Astrocyte of the cerebellum (primary cell): ENCODE measurements around the gene PIR.

Source experiments
- DNase-seq: peaks from one replicate; pipeline ENCODE4 v3.0.0-alpha.2; 2011; ENCODE audit warnings: low read depth
- H3K4me3 ChIP-seq: 2 replicates; pipeline ENCODE4 v1.5.1; 2011; ENCODE audit warnings: mild to moderate bottlenecking, low read depth, low read length, moderate library complexity
- CTCF ChIP-seq: IDR thresholded peaks from 2 replicates; pipeline ENCODE4 v1.5.1; 2012; ENCODE audit warnings: low read length, low read depth, moderate library complexity, mild to moderate bottlenecking; ENCODE audit errors: missing control alignments
- in situ Hi-C: cut with HindIII; loops from 2 replicates; pipeline ENCODE4 v1.10.0; 2017; ENCODE audit warnings: low sequenced_read_pairs

Gene PIR

DNA sequence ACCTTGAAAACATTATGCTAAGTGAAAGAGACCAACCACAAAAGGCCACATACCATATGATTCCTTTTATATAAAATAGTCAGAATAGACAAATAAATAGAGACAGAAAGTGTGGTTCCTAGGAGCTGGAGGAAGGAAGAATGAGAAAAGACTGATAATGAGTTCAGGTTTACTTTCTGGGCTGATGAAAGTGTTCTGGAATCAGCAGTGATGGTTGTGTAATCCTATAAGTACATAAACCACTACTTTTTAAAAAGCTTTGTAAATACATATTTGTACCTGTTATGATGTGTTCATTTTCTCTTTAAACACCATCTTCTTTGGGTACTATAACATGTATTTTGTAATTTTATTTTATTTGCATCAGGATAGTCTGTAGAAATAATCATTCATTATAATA is 20.6 kb downstream of the PIR start:
- in situ Hi-C loops = no loop called here
- no peak for TF ChIP-seq CTCF
- H3K4me3 ChIP-seq = no peak overlapping the region
- no peak for DNase-seq

DNA sequence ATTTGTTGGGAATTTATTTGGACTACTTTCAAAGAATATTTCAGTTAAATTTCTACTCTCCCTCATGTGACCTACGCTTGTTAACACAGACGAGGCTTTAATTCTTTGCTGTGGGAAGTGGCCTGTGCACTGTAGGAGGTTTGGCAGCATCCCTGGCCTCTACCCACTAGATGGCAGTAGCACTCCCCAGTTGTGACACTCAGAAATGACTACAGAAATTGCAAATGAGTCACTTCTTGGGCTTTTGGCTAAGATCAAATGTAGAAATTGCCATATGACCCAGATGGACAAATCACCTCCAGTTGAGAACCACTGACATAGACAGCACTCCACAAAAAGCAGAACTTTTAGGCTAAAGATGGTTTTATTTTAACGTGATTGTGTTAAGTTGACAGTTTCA is 22.1 kb downstream of the PIR start:
- in situ Hi-C loops = no loop called here
- peak; percentile 36 for DNase-seq
- peak; percentile 91 for TF ChIP-seq CTCF

GRCh38 chrX:15469613-15470012 is 23.5 kb downstream of the PIR start:
- no peak for DNase-seq
- in situ Hi-C loops = no loop called here
- no peak overlapping the region for H3K4me3 ChIP-seq
- TF ChIP-seq CTCF = no peak

More for the DNA sequence above, 22.1 kb downstream of the PIR start:
- no peak overlapping the region for H3K4me3 ChIP-seq

DNA sequence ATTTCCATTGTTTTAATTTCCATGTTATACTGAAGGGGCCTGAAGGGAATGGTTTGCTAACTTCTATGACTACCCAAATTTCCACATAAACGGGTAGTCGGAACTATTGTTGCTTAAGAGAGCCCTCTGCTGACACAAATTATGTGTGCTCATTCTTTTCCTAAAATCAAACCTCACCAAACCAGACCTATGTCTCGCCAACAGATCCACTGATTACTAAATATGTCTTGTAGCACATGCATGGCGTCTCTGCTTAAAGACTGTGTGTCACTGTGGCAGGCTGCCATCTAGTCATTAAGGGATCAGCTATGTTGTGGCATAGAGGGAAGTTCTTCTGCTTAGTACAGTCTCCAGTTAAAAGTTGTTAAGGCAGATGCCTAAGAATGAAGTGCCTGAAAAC is 25.1 kb downstream of the PIR start:
- peak; percentile 48 for TF ChIP-seq CTCF
- DNase-seq = peak; percentile 24
- in situ Hi-C loops = no loop called here
- no peak overlapping the region for H3K4me3 ChIP-seq

GRCh38 chrX:15465896-15466651 is 27.1 kb downstream of the PIR start:
- in situ Hi-C loops = no loop called here
- DNase-seq = no peak
- no peak overlapping the region for H3K4me3 ChIP-seq
- TF ChIP-seq CTCF = no peak

- no peak for TF ChIP-seq CTCF
- no peak overlapping the region for H3K4me3 ChIP-seq
- no peak for DNase-seq
- in situ Hi-C loops = no loop called here
Observed at GRCh38 chrX:15465347-15465746, 27.8 kb downstream of the PIR start.
